ENCODE results near the gene CACNA1H. TPM values are rescaled to one million over a fixed set of nuclear protein-coding genes. Genes with fewer than 3 reads are reported as not detected.
A peak's percentile ranks its signal among the peaks of the same experiment; 100 is the strongest.

The CACNA1H gene
- total and polyA plus RNA-seq, 3 experiments from 2014 or later, result 0.31 to 0.42 (median 0.40) TPM

DNA sequence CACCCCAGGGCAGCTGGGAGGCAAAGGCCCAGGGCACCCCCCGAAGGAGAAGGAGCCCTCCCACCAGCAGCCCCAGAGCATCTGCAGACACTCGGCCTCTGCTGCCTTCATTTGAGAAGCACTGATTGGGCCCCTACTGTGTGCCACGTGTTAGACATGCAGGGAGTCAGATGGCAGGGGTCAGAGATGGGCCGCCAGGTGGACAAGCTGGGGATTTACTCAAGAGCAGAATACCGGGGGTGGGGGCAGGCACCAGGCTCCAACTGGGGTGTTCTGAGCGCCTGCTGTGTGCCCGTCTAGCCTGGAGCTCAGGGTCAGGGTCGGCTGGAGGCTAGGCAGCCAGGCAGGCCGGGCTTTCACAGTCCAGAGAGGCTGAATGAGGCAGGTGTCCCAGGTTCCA is 53.4 kb downstream of the CACNA1H start:
- DNase-seq, result no peak
- ChIA-PET CTCF (no interaction called here), POLR2A (no interaction called here)
- H3K27ac ChIP-seq (ENCODE audit: low read depth, low read length), result no peak overlapping the region
- Mint-ChIP-seq H3K27me3 (peaks cover 0 to 2% of the 10 kb centered on the region in 2 donors), H3K27ac (no peak overlapping the region), H3K36me3 (no peaks in the 10 kb centered on the region), H3K4me1 (peaks cover 0 to 4% (median 4%) of the 10 kb centered on the region in 3 donors), H3K4me3 (no peak overlapping the region), H3K9me3 (no peaks in the 10 kb centered on the region)
- H3K27me3 ChIP-seq (ENCODE audit: insufficient read depth, low read length, poor library complexity, severe bottlenecking), result no peaks in the 10 kb centered on the region
- H3K4me3 ChIP-seq (ENCODE audit: low read length), result no peak overlapping the region
- H3K36me3 ChIP-seq (ENCODE audit: insufficient read depth, low read length), result no peaks in the 10 kb centered on the region
- H3K9me3 ChIP-seq (ENCODE audit: low read length), result no peaks in the 10 kb centered on the region
- no peaks in the 10 kb centered on the region for H3K4me1 ChIP-seq (ENCODE audit: insufficient read depth, low read length)

DNA sequence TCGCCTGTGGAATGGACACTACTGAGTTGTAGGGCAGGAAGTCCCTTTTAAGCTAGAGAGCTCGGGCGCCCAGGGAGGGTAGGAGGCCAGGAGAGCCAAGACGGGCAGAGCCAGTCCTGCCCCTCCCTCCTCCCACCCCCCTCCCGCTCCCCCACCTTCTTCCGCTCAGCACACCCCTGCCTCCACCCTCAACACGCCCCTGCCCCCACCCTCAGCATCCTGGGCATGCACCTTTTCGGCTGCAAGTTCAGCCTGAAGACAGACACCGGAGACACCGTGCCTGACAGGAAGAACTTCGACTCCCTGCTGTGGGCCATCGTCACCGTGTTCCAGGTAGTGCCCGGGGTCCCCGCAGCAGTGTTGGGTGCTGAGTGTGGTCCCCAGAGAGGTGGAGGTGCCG is 53.9 kb downstream of the CACNA1H start:
- ChIA-PET CTCF (no interaction called here), POLR2A (no interaction called here)
- Histone ChIP-seq H3K4me1 (ENCODE audit: insufficient read depth, low read length) (no peaks in the 10 kb centered on the region), H3K9me3 (ENCODE audit: low read length) (no peaks in the 10 kb centered on the region), H3K4me3 (ENCODE audit: low read length) (no peak overlapping the region), H3K27ac (ENCODE audit: low read depth, low read length) (no peak overlapping the region), H3K27me3 (ENCODE audit: insufficient read depth, low read length, poor library complexity, severe bottlenecking) (no peaks in the 10 kb centered on the region), H3K36me3 (ENCODE audit: insufficient read depth, low read length) (no peaks in the 10 kb centered on the region)
- no peak overlapping the region for H3K27ac Mint-ChIP-seq
- H3K4me3 Mint-ChIP-seq, result peak overlapping the region in 4 of 7 donors; percentile 27 to 41 (median 36)
- H3K4me1 Mint-ChIP-seq, result peaks cover 0 to 4% (median 4%) of the 10 kb centered on the region in 3 donors
- H3K27me3 Mint-ChIP-seq, result peaks cover 0 to 2% of the 10 kb centered on the region in 2 donors
- H3K9me3 Mint-ChIP-seq, result no peaks in the 10 kb centered on the region
- no peaks in the 10 kb centered on the region for H3K36me3 Mint-ChIP-seq
- DNase-seq, result no peak

DNA sequence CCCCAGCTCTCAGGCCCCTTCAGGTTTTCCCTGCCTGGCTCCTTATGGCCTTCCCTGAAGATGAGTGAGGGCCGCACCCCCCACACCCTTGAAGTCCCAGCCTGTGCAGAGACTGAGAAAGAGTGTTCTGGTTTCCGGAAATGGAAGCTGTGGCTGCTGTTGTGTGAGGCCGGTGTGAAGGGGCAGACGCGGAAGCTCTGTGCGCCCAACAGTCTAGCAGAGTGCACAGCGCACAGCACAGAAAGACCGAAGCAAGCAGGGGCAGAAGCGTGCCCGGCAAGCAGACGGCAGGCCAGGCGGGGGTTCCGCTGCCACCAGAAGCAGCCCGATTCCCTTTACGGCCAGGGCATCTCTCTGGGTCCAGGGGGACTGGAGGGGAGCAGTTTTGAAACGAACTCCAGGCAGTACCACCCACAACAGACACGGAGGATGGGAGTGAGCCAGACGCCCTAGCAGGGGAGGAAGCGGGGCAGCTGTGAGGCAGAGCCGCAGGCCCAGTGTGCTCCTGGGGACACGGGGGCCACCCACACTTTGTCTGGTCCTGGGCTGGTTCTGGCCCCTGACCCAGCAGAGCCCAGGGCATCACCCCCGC is 55.4 kb downstream of the CACNA1H start:
- no peak overlapping the region for H3K27ac ChIP-seq (ENCODE audit: low read depth, low read length)
- H3K36me3 ChIP-seq (ENCODE audit: insufficient read depth, low read length), result no peaks in the 10 kb centered on the region
- POLR2A ChIA-PET, result no interaction called here
- H3K4me1 ChIP-seq (ENCODE audit: insufficient read depth, low read length), result no peaks in the 10 kb centered on the region
- CTCF ChIA-PET, result no interaction called here
- no peaks in the 10 kb centered on the region for H3K27me3 ChIP-seq (ENCODE audit: insufficient read depth, low read length, poor library complexity, severe bottlenecking)
- no peak overlapping the region for H3K4me3 ChIP-seq (ENCODE audit: low read length)
- peaks cover 0 to 4% (median 4%) of the 10 kb centered on the region in 3 donors for H3K4me1 Mint-ChIP-seq
- H3K9me3 Mint-ChIP-seq, result no peaks in the 10 kb centered on the region
- DNase-seq, result no peak
- no peaks in the 10 kb centered on the region for H3K36me3 Mint-ChIP-seq
- H3K4me3 Mint-ChIP-seq, result peak overlapping the region in 6 of 7 donors; percentile 60 to 88 (median 69)
- H3K9me3 ChIP-seq (ENCODE audit: low read length), result no peaks in the 10 kb centered on the region
- peaks cover 0 to 2% of the 10 kb centered on the region in 2 donors for H3K27me3 Mint-ChIP-seq
- peak overlapping the region in 6 of 8 donors; percentile 35 to 84 (median 70) for H3K27ac Mint-ChIP-seq

DNA sequence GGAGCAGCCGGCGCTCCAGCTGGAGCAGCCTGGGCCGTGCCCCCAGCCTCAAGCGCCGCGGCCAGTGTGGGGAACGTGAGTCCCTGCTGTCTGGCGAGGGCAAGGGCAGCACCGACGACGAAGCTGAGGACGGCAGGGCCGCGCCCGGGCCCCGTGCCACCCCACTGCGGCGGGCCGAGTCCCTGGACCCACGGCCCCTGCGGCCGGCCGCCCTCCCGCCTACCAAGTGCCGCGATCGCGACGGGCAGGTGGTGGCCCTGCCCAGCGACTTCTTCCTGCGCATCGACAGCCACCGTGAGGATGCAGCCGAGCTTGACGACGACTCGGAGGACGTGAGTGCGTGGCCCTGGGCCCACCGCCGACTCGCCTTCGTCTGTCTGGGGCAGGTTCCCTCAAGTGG is 56.2 kb downstream of the CACNA1H start:
- H3K9me3 ChIP-seq (ENCODE audit: low read length), result no peaks in the 10 kb centered on the region
- H3K4me3 Mint-ChIP-seq, result no peak overlapping the region
- no peaks in the 10 kb centered on the region for H3K9me3 Mint-ChIP-seq
- H3K36me3 ChIP-seq (ENCODE audit: insufficient read depth, low read length), result no peaks in the 10 kb centered on the region
- peaks cover 0 to 2% of the 10 kb centered on the region in 2 donors for H3K27me3 Mint-ChIP-seq
- no peak overlapping the region for H3K27ac ChIP-seq (ENCODE audit: low read depth, low read length)
- peak overlapping the region in 1 of 8 donors; percentile 50 for H3K27ac Mint-ChIP-seq
- no peaks in the 10 kb centered on the region for H3K27me3 ChIP-seq (ENCODE audit: insufficient read depth, low read length, poor library complexity, severe bottlenecking)
- H3K4me1 ChIP-seq (ENCODE audit: insufficient read depth, low read length), result no peaks in the 10 kb centered on the region
- no peak overlapping the region for H3K4me3 ChIP-seq (ENCODE audit: low read length)
- no peak for DNase-seq
- H3K36me3 Mint-ChIP-seq, result no peaks in the 10 kb centered on the region
- ChIA-PET POLR2A (no interaction called here), CTCF (no interaction called here)
- peaks cover 0 to 4% (median 4%) of the 10 kb centered on the region in 3 donors for H3K4me1 Mint-ChIP-seq

DNA sequence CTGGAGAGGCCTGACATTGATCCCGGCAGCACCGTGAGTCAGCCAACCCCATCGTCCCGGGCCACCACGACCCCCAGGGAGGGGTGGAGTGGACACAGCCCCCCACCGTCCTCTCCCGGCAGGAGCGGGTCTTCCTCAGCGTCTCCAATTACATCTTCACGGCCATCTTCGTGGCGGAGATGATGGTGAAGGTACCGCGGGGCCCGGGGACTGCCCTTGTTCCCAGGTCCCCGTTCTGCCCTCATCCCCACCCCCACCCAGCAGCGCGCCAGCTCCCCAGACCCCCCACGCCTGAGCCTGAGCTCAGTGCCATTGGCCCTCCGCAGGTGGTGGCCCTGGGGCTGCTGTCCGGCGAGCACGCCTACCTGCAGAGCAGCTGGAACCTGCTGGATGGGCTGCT is 57.6 kb downstream of the CACNA1H start:
- Mint-ChIP-seq H3K9me3 (no peaks in the 10 kb centered on the region), H3K27ac (no peak overlapping the region), H3K4me1 (peaks cover 0 to 4% (median 4%) of the 10 kb centered on the region in 3 donors), H3K27me3 (peaks cover 0 to 2% of the 10 kb centered on the region in 2 donors), H3K4me3 (no peak overlapping the region), H3K36me3 (no peaks in the 10 kb centered on the region)
- H3K9me3 ChIP-seq (ENCODE audit: low read length), result no peaks in the 10 kb centered on the region
- H3K4me1 ChIP-seq (ENCODE audit: insufficient read depth, low read length), result no peaks in the 10 kb centered on the region
- no peak overlapping the region for H3K27ac ChIP-seq (ENCODE audit: low read depth, low read length)
- no peaks in the 10 kb centered on the region for H3K27me3 ChIP-seq (ENCODE audit: insufficient read depth, low read length, poor library complexity, severe bottlenecking)
- ChIA-PET CTCF (no interaction called here), POLR2A (no interaction called here)
- H3K4me3 ChIP-seq (ENCODE audit: low read length), result no peak overlapping the region
- DNase-seq, result no peak
- H3K36me3 ChIP-seq (ENCODE audit: insufficient read depth, low read length), result no peaks in the 10 kb centered on the region

DNA sequence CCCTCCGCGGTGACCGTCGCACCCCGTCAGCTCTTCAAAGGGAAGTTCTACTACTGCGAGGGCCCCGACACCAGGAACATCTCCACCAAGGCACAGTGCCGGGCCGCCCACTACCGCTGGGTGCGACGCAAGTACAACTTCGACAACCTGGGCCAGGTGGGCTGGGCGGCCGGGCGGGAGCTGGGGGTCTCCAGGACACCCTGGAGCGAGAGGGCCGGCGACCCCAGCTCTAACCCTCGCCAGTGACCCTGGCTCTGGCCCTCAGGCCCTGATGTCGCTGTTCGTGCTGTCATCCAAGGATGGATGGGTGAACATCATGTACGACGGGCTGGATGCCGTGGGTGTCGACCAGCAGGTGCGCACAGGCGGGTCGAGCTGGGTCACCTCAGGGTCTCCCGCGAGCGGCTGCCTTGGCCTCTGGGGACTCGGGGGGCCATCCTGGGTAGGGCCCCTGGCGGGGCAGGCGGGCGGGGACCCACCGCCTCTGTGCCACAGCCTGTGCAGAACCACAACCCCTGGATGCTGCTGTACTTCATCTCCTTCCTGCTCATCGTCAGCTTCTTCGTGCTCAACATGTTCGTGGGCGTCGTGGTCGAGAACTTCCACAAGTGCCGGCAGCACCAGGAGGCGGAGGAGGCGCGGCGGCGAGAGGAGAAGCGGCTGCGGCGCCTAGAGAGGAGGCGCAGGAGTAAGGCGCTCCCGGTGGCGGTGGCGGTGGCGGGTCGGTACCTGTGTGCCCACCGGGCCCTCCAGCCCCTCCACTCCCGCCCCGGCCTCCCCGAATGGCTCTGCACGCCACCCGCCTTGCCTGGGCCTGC is 58.8 kb downstream of the CACNA1H start:
- Mint-ChIP-seq H3K27ac (no peak overlapping the region), H3K9me3 (no peaks in the 10 kb centered on the region), H3K4me1 (peaks cover 0 to 4% (median 4%) of the 10 kb centered on the region in 3 donors), H3K4me3 (no peak overlapping the region), H3K27me3 (peaks cover 0 to 2% of the 10 kb centered on the region in 2 donors), H3K36me3 (no peaks in the 10 kb centered on the region)
- no peaks in the 10 kb centered on the region for H3K9me3 ChIP-seq (ENCODE audit: low read length)
- H3K36me3 ChIP-seq (ENCODE audit: insufficient read depth, low read length), result no peaks in the 10 kb centered on the region
- H3K4me1 ChIP-seq (ENCODE audit: insufficient read depth, low read length), result no peaks in the 10 kb centered on the region
- no peak for DNase-seq
- ChIA-PET POLR2A (interaction anchor here (0.5 kb wide), 1 partner anchor 171 kb away, joined by 5 read pairs; no protein-coding TSS in a partner anchor), CTCF (no interaction called here)
- H3K4me3 ChIP-seq (ENCODE audit: low read length), result no peak overlapping the region
- no peaks in the 10 kb centered on the region for H3K27me3 ChIP-seq (ENCODE audit: insufficient read depth, low read length, poor library complexity, severe bottlenecking)
- H3K27ac ChIP-seq (ENCODE audit: low read depth, low read length), result no peak overlapping the region

DNA sequence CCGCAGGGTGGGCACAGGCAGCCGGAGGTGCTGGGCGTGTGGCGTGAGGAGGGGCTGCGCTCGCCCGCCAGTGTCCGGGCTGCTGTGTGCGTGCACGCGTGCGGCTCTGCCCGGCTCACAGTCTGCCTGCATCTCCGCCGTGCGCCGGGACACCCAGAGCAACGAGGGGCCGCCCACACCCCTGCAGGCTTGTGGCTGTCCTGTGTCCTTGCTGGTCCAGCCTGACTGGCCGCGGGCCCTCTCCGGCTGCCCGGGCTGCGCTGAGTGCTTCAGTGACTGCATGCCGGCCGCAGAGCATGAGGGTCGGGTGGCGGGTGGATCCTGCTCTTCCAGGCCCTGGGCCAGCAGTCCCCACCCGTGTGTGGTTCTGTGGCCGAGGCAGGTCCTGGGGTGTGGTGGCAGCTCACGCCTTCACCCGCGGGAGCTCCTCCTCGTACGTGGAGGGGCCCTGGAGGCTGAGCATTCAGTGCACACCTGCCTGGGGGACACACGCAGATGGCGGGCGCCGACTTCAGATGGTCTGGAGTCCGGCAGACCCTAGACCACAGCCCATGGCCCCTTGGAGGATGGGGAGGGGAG is 59.8 kb downstream of the CACNA1H start:
- Mint-ChIP-seq H3K27me3 (peaks cover 0 to 2% of the 10 kb centered on the region in 2 donors), H3K4me1 (peaks cover 0 to 4% (median 4%) of the 10 kb centered on the region in 3 donors), H3K4me3 (no peak overlapping the region), H3K27ac (no peak overlapping the region), H3K9me3 (no peaks in the 10 kb centered on the region), H3K36me3 (no peaks in the 10 kb centered on the region)
- POLR2A ChIA-PET, result no interaction called here
- no peak for DNase-seq
- H3K36me3 ChIP-seq (ENCODE audit: insufficient read depth, low read length), result no peaks in the 10 kb centered on the region
- no peak overlapping the region for H3K27ac ChIP-seq (ENCODE audit: low read depth, low read length)
- no peaks in the 10 kb centered on the region for H3K4me1 ChIP-seq (ENCODE audit: insufficient read depth, low read length)
- H3K9me3 ChIP-seq (ENCODE audit: low read length), result no peaks in the 10 kb centered on the region
- H3K4me3 ChIP-seq (ENCODE audit: low read length), result no peak overlapping the region
- no peaks in the 10 kb centered on the region for H3K27me3 ChIP-seq (ENCODE audit: insufficient read depth, low read length, poor library complexity, severe bottlenecking)
- CTCF ChIA-PET, result no interaction called here

DNA sequence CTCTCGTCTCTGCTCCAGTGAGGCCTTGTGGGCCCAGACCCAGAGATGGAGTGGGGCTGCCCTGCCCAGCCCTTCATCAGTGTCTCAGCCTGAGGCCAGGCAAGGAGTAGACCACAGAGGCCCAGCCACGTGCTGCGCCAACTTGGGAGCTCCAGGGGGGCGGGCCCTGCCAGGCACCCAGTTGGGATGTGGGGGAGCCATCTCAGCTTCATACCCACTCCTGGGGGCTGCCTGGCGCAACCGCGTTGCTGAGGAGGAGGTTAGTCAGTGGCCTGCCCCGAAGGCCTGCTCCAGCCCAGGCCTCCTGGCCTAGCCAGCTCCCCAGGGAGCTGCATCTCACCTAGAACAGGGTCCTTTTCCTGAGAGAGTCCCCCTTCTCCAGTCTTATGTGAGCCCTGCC is 60.3 kb downstream of the CACNA1H start:
- Mint-ChIP-seq H3K4me3 (no peak overlapping the region), H3K4me1 (peaks cover 0 to 3% (median 2%) of the 10 kb centered on the region in 3 donors), H3K36me3 (no peaks in the 10 kb centered on the region), H3K27ac (no peak overlapping the region), H3K27me3 (peaks cover 0 to 2% of the 10 kb centered on the region in 2 donors), H3K9me3 (no peaks in the 10 kb centered on the region)
- Histone ChIP-seq H3K9me3 (ENCODE audit: low read length) (no peaks in the 10 kb centered on the region), H3K36me3 (ENCODE audit: insufficient read depth, low read length) (no peaks in the 10 kb centered on the region), H3K4me3 (ENCODE audit: low read length) (no peak overlapping the region), H3K4me1 (ENCODE audit: insufficient read depth, low read length) (no peaks in the 10 kb centered on the region), H3K27ac (ENCODE audit: low read depth, low read length) (no peak overlapping the region), H3K27me3 (ENCODE audit: insufficient read depth, low read length, poor library complexity, severe bottlenecking) (no peaks in the 10 kb centered on the region)
- no peak for DNase-seq
- ChIA-PET CTCF (no interaction called here), POLR2A (no interaction called here)

All from CD8-positive, alpha-beta memory T cell (primary cell).